ENCODE measurements around the gene PKP3. TPM values are rescaled to one million over a fixed set of nuclear protein-coding genes. Genes with fewer than 3 reads are reported as not detected.

The PKP3 gene
- total RNA-seq, 1 donor from 2014 or later, result 117 TPM

DNA sequence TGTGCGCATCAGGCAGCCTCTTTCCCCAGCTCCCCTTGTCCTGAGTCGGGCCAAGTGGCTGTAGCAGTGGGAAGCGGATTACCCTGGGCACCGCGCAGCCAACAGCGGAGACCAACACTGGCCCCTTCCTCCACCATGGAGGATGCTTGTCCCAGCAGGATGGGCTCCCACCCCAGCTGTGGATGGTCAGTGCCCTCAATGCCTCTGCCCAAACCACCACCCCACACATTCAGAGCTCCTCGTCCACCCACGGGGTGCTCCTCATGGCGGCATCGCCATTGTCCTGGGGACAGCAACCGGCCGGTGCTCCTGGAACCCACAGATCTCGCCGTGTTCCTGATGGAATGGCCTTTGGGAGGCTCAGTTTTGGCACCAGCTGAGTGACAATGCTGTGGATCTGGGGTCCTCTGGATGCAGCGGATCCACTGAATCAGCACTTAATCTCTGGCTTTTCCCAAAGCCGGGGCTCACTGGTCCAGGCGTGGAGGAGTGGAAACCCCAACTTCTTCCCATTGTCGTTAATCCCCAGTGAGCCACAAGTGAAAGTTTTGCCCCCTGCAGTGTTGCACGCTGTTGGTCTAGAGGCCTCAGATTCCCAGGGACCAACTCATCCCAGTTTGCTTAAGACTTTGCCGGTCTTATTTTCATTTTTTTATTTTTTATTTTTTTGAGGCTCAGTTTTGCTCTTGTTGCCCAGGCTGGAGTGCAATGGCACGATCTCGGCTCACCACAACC, 28.9 kb upstream of the PKP3 start:
- H3K4me1 ChIP-seq, result peaks cover 8% of the 10 kb centered on the region
- H3K36me3 ChIP-seq, result no peaks in the 10 kb centered on the region
- no peaks in the 10 kb centered on the region for H3K27me3 ChIP-seq
- no peak overlapping the region for H3K27ac ChIP-seq
- intact Hi-C loops (cut with DNase I), result loop anchor here (5.0 kb wide), 1 partner anchor 163 kb away; no protein-coding TSS in a partner anchor
- no peak for DNase-seq (ENCODE audit: extremely low spot score in 2 of 2)
- H3K4me3 ChIP-seq, result no peak overlapping the region
- H3K9me3 ChIP-seq, result no peaks in the 10 kb centered on the region
- no peak for TF ChIP-seq CTCF (IDR thresholded peaks at IDR 0.05)

DNA sequence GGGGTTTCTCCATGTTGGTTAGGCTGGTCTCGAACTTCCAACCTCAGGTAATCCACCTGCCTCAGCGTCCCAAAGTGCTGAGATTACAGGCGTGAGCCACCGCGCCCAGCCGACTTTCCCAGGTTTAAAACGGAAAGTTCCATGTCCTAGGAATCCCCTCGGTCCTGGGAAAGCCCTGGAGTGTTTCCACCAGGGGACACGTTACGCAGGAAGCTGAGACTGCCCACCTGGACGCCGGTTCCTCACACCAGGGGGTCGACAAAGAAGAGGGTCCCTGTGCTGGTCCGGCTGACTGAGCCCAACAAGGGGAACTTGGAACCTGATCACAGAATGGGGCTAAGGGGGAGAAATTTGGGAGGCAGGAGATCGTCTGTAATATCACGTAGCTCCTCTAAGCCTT, 28.2 kb upstream of the PKP3 start:
- Histone ChIP-seq H3K4me3 (no peak overlapping the region), H3K27ac (no peak overlapping the region), H3K36me3 (no peaks in the 10 kb centered on the region), H3K9me3 (no peaks in the 10 kb centered on the region), H3K4me1 (peaks cover 8% of the 10 kb centered on the region), H3K27me3 (no peaks in the 10 kb centered on the region)
- intact Hi-C loops (cut with DNase I), result loop anchor here (5.0 kb wide), 1 partner anchor 164 kb away; no protein-coding TSS in a partner anchor
- DNase-seq (ENCODE audit: extremely low spot score in 2 of 2), result no peak
- TF ChIP-seq POLR2AphosphoS5 (IDR thresholded peaks at IDR 0.05; ENCODE audit: insufficient read depth in 1 of 2, low read depth in 1 of 2), result no peak
- TF ChIP-seq CTCF (IDR thresholded peaks at IDR 0.05), result no peak
- no peak for TF ChIP-seq POLR2A (IDR thresholded peaks at IDR 0.05)

DNA sequence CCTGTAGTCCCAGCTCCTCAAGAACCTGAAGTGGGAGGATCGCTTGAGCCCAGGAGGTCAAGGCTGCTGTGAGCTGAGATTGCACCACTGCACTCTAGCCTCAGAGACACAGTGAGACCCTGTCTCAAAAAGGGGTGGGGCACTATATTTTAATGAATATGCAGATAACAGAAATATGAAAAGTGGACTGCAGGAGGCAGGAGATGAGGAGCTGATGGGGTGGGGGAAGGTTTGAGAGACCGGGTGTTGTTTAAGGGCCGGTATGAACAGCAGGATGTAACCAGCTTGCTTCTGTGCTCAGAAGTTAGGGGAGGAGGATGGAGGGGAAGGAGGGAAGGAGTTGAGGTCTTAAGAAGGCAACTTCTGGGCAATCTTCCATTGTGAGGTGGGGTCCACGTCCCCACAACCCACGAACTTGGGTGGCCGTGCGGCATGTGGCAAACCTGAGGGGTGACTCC, 26.0 kb upstream of the PKP3 start:
- no peaks in the 10 kb centered on the region for H3K9me3 ChIP-seq
- no peaks in the 10 kb centered on the region for H3K27me3 ChIP-seq
- peaks cover 8% of the 10 kb centered on the region for H3K4me1 ChIP-seq
- H3K27ac ChIP-seq, result no peak overlapping the region
- no peaks in the 10 kb centered on the region for H3K36me3 ChIP-seq
- H3K4me3 ChIP-seq, result peak overlapping the region in 1 of 2 donors; percentile 49
- TF ChIP-seq CTCF (IDR thresholded peaks at IDR 0.05), result no peak
- TF ChIP-seq POLR2A (IDR thresholded peaks at IDR 0.05), result no peak
- TF ChIP-seq POLR2AphosphoS5 (IDR thresholded peaks at IDR 0.05; ENCODE audit: insufficient read depth in 1 of 2, low read depth in 1 of 2), result no peak
- intact Hi-C loops (cut with DNase I), result loop anchor here (5.0 kb wide), 1 partner anchor 166 kb away; no protein-coding TSS in a partner anchor
- DNase-seq (ENCODE audit: extremely low spot score in 2 of 2), result no peak

DNA sequence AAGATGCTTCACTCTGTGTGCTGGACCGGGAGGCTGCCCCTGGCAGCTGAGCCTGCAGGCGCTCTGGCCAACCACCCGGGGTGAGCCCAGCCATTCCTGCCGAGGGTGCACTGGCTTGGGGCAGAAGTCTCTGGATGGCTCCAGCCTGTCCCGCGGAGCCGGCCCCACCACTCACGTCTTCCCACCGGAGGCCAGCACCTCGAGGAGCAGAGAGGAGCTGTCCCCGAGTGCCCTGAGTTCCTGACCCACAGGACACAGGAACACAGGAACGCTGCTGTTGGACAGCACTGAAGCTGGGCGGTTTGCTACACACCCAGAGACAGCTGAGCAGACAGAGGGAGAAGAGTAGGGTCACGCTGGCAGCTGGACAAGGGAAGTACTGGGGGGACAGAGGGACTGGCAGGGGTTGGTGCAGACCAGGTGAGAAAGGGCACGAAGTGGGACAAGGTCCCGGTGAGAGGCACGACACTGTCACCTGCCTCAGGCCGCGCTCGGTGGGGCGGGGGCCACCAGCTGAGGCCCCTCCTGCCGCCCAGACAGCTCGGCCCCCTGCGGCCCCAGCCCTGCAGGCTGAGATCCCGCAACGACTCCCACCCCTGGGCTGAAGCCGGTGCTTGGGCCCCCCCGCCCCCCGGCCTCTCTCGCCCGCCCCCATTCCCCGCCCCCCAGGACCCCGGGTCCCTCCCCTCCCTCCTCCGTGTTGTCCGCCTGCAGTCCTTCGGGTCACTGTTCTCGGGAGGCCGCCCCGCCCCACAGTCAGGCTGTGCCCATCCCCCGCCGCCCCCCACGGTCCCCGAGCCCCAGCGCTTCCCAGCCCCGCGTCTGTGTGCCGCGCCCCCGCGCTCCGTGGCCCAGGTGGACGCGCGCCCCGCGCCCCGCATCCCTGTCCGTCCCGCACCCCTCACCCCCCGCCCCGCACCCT, 25.3 kb upstream of the PKP3 start:
- Histone ChIP-seq H3K27ac (no peak overlapping the region), H3K4me3 (peak overlapping the region; percentile 35 to 49), H3K9me3 (no peaks in the 10 kb centered on the region), H3K4me1 (peaks cover 8% of the 10 kb centered on the region), H3K36me3 (no peaks in the 10 kb centered on the region), H3K27me3 (no peaks in the 10 kb centered on the region)
- no peak for TF ChIP-seq POLR2AphosphoS5 (IDR thresholded peaks at IDR 0.05; ENCODE audit: insufficient read depth in 1 of 2, low read depth in 1 of 2)
- TF ChIP-seq CTCF (IDR thresholded peaks at IDR 0.05), result no peak
- no peak for TF ChIP-seq POLR2A (IDR thresholded peaks at IDR 0.05)
- DNase-seq (ENCODE audit: extremely low spot score in 2 of 2), result no peak
- intact Hi-C loops (cut with DNase I), result loop anchor here (5.0 kb wide), 1 partner anchor 166 kb away; no protein-coding TSS in a partner anchor

Data from vagina (tissue), 2 donors.